Lower leg skin (tissue), 4 donors: ENCODE results near the gene DGKB. TPM values are rescaled to one million over a fixed set of nuclear protein-coding genes. Genes with fewer than 3 reads are reported as not detected.

Experiments
- DNase-seq, 2 donors: peaks; one replicate each; pipeline ENCODE4 v3.0.0-alpha.2; 2019; ENCODE audit warnings: low spot score in 2 of 2
- H3K4me3 ChIP-seq: fragments of 200-600 bp; sonication (generic); 2 replicates; pipeline ENCODE4 v1.5.1; 2017; ENCODE audit warnings: mild to moderate bottlenecking, low read depth; ENCODE audit not compliant: poor library complexity, severe bottlenecking
- CTCF ChIP-seq, 3 donors: fragments of 450-650 bp; IDR thresholded peaks; one replicate each; pipeline ENCODE4 v1.5.1; 2016; ENCODE audit warnings: antibody characterized with exemption in 3 of 3, mild to moderate bottlenecking in 3 of 3, moderate library complexity in 2 of 3
- POLR2A ChIP-seq, 2 donors: fragments of 450-650 bp; IDR thresholded peaks; one replicate each; pipeline ENCODE4 v1.6.1; 2016 to 2017; ENCODE audit warnings: antibody characterized with exemption in 2 of 2, mild to moderate bottlenecking in 1 of 2, moderate library complexity in 1 of 2
- WGBS, 2 donors: methylation state at CpG; one replicate each; pipeline ENCODE4 v1.1.5; 2018; 5-methylcytosine and 5-hydroxymethylcytosine counted together
- intact Hi-C: fragments of 100-400 bp; cut with DNase I; formaldehyde crosslinking; loops from one replicate; pipeline ENCODE4 v1.15.0; 2023; ENCODE audit warnings: low total_unique reads
- total RNA-seq, 4 donors: library from RNA; depleted of rRNA; stranded (reverse); fragments of >200 nt; gene quantifications; one replicate each; pipeline ENCODE4 v1.1.0, GENCODE V29; 2016

Gene DGKB
- total RNA-seq, 4 donors from 2014 or later, result 0.05 to 0.58 TPM; not detected in 2

DNA sequence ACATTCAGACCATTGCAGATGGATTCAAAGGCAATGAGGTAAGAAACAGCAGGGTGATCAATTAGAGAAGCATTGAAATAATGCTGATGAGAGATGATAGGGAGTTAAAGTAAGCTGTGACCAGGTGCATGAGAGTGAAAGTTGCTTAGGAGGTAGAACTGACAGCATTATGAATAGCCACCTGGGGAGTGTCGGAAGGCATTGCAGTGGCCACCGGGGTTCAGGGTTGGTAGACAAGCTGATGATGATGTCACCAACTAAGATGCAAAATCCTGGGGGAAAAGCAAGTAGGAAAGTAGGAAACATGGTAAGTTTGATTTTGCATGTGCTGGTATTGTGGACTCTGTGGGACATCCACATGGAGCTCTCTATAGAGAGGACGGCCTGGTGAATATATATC is 701.2 kb downstream of the DGKB start:
- WGBS, 2 donors, result 90 to 92% methylated on average over 3 of the region's 3 CpGs
- TF ChIP-seq CTCF (IDR thresholded peaks at IDR 0.05) (no peak), POLR2A (IDR thresholded peaks at IDR 0.05) (no peak)
- DNase-seq, result no peak
- intact Hi-C loops, result no loop called here
- no peak overlapping the region for H3K4me3 ChIP-seq

DNA sequence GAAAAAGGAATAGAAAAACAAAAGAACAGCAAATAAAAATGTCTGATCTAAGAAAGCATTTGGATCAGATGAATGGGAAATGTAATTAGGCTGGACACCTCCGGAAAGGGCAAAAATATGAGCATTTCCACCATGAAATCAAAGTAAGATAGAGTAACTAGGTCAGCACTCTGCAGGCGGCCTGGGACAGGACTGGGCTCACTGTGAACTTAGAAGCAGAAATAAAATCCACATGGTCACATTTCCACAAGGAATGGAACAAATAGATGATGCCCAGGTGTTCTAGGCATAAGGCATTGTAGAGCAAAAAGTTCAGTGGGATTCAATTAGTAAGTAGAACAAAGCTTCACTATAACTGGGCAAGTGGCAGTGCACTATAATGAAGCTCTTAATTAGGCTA is 703.2 kb downstream of the DGKB start:
- intact Hi-C loops, result no loop called here
- no peak for DNase-seq
- H3K4me3 ChIP-seq, result no peak overlapping the region
- no peak for TF ChIP-seq CTCF (IDR thresholded peaks at IDR 0.05)
- TF ChIP-seq POLR2A (IDR thresholded peaks at IDR 0.05), result no peak
- WGBS, 2 donors, result 76 to 88% methylated on average over 2 of the region's 2 CpGs

DNA sequence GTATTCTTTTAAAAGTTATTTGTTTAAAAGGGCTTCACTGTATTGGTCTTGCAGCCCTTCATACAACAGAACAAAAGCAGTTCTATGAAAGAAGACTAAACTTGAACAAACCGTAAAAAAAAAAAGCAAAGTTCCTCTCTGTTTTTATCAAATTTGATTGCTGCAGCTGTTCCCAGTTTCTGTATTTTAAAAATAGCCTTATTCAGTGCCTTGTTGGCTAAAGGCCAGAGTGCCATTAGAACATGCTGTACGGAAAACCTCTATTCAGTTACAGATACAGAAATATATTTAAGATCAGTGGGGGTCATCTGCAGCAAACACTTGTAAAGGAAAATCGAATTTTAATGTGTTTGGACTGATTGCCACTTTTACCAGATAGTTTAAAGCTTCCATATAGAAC is 705.3 kb downstream of the DGKB start:
- WGBS, 2 donors, result 27 to 42% methylated on average over 3 of the region's 3 CpGs
- H3K4me3 ChIP-seq, result no peak overlapping the region
- intact Hi-C loops, result no loop called here
- TF ChIP-seq POLR2A (IDR thresholded peaks at IDR 0.05) (no peak), CTCF (IDR thresholded peaks at IDR 0.05) (no peak)
- DNase-seq, result no peak

DNA sequence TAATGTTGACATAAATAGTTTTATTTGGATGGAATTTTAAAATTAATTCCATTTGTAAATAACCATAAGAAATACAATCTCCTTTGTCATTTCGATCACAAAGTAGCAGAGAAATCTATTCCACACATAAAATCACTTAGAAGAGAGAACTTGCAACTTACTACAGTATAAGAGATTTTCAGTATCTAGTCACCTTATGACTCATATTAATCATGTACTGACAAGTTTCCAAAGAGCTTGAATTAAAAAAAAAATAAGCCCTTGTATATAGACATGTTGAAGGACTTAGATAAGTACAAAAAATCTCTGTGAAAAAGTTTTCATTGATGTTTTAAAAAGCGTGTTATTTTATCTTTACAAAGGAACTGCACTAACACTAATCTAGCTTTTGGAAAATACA is 706.0 kb downstream of the DGKB start:
- WGBS, 2 donors, result 35 to 40% methylated on average over 2 of the region's 2 CpGs
- no peak for DNase-seq
- TF ChIP-seq CTCF (IDR thresholded peaks at IDR 0.05) (no peak), POLR2A (IDR thresholded peaks at IDR 0.05) (no peak)
- intact Hi-C loops, result no loop called here
- H3K4me3 ChIP-seq, result no peak overlapping the region

DNA sequence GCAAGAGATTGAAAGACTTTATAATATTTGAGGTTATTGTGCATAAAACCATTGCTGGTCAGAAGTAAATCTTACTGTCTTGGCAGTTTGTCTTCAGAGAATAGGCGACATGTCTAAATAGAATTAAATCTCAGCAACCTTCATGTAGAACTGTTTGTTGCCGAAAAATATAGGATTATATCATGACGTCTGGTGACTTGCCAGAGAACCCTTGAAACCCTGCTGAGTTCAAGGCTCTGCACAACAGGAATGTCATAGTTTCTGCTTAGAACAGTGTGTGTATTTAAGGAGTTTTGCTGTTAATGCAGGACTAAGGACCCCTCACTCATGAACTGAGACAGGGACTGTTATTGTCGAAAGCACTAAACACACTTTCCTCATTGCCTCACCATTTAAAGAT is 706.7 kb downstream of the DGKB start:
- intact Hi-C loops, result no loop called here
- TF ChIP-seq POLR2A (IDR thresholded peaks at IDR 0.05), result no peak
- TF ChIP-seq CTCF (IDR thresholded peaks at IDR 0.05), result no peak
- H3K4me3 ChIP-seq, result no peak overlapping the region
- 69 to 74% methylated on average over 4 of the region's 4 CpGs for WGBS, 2 donors
- no peak for DNase-seq

DNA sequence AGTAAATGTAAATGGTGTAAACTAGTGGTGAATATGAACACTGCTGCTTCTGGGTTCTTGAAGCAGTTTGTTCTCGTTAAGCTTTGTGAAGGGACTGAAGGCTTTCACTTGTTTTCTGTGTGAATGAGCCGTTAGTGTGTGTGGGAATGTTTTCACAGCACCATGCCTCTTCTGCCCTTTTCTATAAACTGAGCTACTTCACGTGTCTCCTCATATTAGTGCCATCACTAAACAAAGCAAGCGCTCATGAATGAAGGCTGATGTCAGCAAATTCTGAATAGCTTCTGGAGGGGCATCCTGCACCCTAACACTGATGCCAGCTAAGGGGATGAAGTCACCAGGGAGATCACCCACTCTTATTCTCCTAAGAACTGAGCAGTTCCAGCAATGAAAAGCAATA is 707.5 kb downstream of the DGKB start:
- intact Hi-C loops, result no loop called here
- 73 to 82% methylated on average over 4 of the region's 4 CpGs for WGBS, 2 donors
- no peak for DNase-seq
- no peak overlapping the region for H3K4me3 ChIP-seq
- TF ChIP-seq CTCF (IDR thresholded peaks at IDR 0.05) (no peak), POLR2A (IDR thresholded peaks at IDR 0.05) (no peak)
